BJ (cell line): ENCODE results near the gene GADD45B. TPM values are rescaled to one million over a fixed set of nuclear protein-coding genes. Genes with fewer than 3 reads are reported as not detected.

ENCODE experiments used
- CTCF ChIA-PET: fragments of 350-600 bp; formaldehyde crosslinking; extraction: SDS; loops from one replicate; lab custom pipeline; 2021; ENCODE audit warnings: antibody characterized with exemption, inconsistent platforms; lab: Yijun Ruan, JAX
- POLR2A ChIA-PET: fragments of 300-600 bp; sonication (Branson Sonifier 250); formaldehyde crosslinking; extraction: SDS; loops from one replicate; lab custom pipeline; 2021; ENCODE audit warnings: antibody characterized with exemption; lab: Charles Lee
- DNase-seq: peaks from one replicate; pipeline ENCODE4 v3.0.0-alpha.2; 2011; ENCODE audit warnings: low read depth
- H3K27me3 ChIP-seq: 2 replicates; pipeline ENCODE4 v1.6.0; 2011; ENCODE audit warnings: low read length; ENCODE audit not compliant: control insufficient read depth, insufficient read depth
- H3K36me3 ChIP-seq: 2 replicates; pipeline ENCODE4 v1.5.1; 2011; ENCODE audit warnings: low read length; ENCODE audit not compliant: control insufficient read depth, insufficient read depth
- H3K4me3 ChIP-seq: 2 replicates; pipeline ENCODE4 v1.5.1; 2011; ENCODE audit warnings: low read depth, mild to moderate bottlenecking, control low read depth, low read length
- polyA plus RNA-seq: library from polyadenylated mRNA; depleted of rRNA; stranded (reverse); fragments of >200 nt; gene quantifications from 2 replicates; pipeline ENCODE4 v1.2.3, GENCODE V29; 2011
- TF ChIP-seq, protein P1 (sequence below): IDR thresholded peaks from 2 replicates; pipeline ENCODE4 v1.5.1; 2011; ENCODE audit warnings: low read depth, mild to moderate bottlenecking, control low read depth, inconsistent platforms, low read length, moderate library complexity; ENCODE audit not compliant: insufficient read depth

The GADD45B gene
- polyA plus RNA-seq, 1 experiment: 69.8 TPM

GRCh38 chr19:2444251-2445002 lies 31.5 kb upstream of the GADD45B start:
- no peaks in the 10 kb centered on the region for H3K27me3 ChIP-seq
- POLR2A ChIA-PET: interaction anchor here (0.6 kb wide), 1 partner anchor 11 kb away, joined by 3 read pairs; no protein-coding TSS in a partner anchor
- no peak for DNase-seq
- TF ChIP-seq, protein P1, sequence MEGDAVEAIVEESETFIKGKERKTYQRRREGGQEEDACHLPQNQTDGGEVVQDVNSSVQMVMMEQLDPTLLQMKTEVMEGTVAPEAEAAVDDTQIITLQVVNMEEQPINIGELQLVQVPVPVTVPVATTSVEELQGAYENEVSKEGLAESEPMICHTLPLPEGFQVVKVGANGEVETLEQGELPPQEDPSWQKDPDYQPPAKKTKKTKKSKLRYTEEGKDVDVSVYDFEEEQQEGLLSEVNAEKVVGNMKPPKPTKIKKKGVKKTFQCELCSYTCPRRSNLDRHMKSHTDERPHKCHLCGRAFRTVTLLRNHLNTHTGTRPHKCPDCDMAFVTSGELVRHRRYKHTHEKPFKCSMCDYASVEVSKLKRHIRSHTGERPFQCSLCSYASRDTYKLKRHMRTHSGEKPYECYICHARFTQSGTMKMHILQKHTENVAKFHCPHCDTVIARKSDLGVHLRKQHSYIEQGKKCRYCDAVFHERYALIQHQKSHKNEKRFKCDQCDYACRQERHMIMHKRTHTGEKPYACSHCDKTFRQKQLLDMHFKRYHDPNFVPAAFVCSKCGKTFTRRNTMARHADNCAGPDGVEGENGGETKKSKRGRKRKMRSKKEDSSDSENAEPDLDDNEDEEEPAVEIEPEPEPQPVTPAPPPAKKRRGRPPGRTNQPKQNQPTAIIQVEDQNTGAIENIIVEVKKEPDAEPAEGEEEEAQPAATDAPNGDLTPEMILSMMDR: no peak
- CTCF ChIA-PET: no interaction called here
- H3K36me3 ChIP-seq: peaks cover 2% of the 10 kb centered on the region; the same call in 1 of the 2 replicates
- H3K4me3 ChIP-seq: no peak overlapping the region

DNA sequence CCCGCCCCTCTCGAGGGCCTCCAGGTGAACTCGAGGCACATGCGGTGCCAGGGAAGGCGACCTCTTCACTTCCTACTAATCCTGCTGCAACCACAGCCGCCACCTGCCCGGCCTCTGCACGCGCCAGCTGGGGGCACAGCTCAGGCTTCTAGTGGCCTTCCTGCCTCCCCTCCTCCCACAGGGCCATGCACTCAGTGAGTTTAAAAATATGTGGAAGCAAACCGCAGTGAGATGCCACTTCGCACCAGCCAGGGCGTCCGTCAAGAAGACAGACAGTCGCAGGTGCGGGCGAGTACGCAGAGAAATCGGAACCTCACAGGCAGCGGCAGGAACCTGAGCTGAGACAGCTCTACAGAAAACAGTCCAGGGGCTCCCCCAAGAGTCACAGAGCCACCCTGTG lies 29.5 kb upstream of the GADD45B start:
- CTCF ChIA-PET: no interaction called here
- Histone ChIP-seq H3K27me3 (no peaks in the 10 kb centered on the region), H3K36me3 (peaks cover 2% of the 10 kb centered on the region; the same call in 1 of the 2 replicates), H3K4me3 (no peak overlapping the region)
- POLR2A ChIA-PET: no interaction called here
- TF ChIP-seq, protein P1: no peak
- DNase-seq: no peak

DNA sequence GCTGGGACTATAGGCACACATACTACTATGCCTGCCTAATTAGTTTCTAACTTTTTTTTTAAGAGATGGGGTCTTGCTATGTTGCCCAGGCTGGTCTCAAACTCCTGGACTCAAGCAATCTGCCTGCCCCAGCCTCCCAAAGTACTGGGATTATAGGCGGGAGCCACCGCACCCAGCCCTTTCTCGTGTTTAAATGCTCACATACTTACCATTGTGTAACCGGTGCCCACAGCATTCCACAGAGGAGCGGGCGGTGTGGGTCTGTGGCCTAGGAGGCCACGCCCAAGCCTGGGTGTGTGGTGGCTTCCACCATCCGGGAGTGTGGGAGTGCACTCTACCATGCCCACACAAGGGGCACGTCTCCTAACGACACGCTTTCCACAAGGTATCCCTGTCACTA lies 26.9 kb upstream of the GADD45B start:
- Histone ChIP-seq H3K4me3 (no peak overlapping the region), H3K36me3 (peaks cover 2% of the 10 kb centered on the region; the same call in 1 of the 2 replicates), H3K27me3 (no peaks in the 10 kb centered on the region)
- TF ChIP-seq, protein P1: no peak
- no peak for DNase-seq
- ChIA-PET CTCF (no interaction called here), POLR2A (no interaction called here)

- H3K4me3 ChIP-seq: no peak overlapping the region
- POLR2A ChIA-PET: no interaction called here
- TF ChIP-seq, protein P1: no peak
- H3K27me3 ChIP-seq: no peaks in the 10 kb centered on the region
- no peak for DNase-seq
- CTCF ChIA-PET: no interaction called here
- H3K36me3 ChIP-seq: no peaks in the 10 kb centered on the region; the same call in 1 of the 2 replicates
These were observed 24.8 kb upstream of the GADD45B start for GRCh38 chr19:2451138-2451537.

- no peak for DNase-seq
- POLR2A ChIA-PET: no interaction called here
- CTCF ChIA-PET: no interaction called here
- no peaks in the 10 kb centered on the region for H3K27me3 ChIP-seq
- H3K36me3 ChIP-seq: no peaks in the 10 kb centered on the region; the same call in 1 of the 2 replicates
- TF ChIP-seq, protein P1: no peak
- H3K4me3 ChIP-seq: no peak overlapping the region
These were observed 24.2 kb upstream of the GADD45B start for GRCh38 chr19:2451741-2452140.
